Anterior cingulate cortex (tissue), 58 donors: ENCODE results near the gene WEE1.
A peak's percentile ranks its signal among the peaks of the same experiment; 100 is the strongest.
"Not testable (repeated sequence)": the region's sequence is repeated elsewhere in the genome, so short reads cannot be mapped to it uniquely, and the experiment has no call there.

Experiments used
- DNase-seq, 58 donors: peaks; one replicate each; lab custom pipeline; 2025; lab: John Stamatoyannopoulos, UW

The WEE1 gene

GRCh38 chr11:9590717-9591116 is 17.2 kb downstream of the WEE1 start:
- DNase-seq, result no peak

- no peak for DNase-seq
Observed at GRCh38 chr11:9594267-9595046, 21.0 kb downstream of the WEE1 start.

- DNase-seq, result no peak
Observed at GRCh38 chr11:9596926-9597464, 23.5 kb downstream of the WEE1 start.

- no peak for DNase-seq
Observed at GRCh38 chr11:9600166-9600565, 26.7 kb downstream of the WEE1 start.

GRCh38 chr11:9600644-9601036 is 27.2 kb downstream of the WEE1 start:
- no peak for DNase-seq

GRCh38 chr11:9601037-9601875 is 27.8 kb downstream of the WEE1 start:
- peak in 7 of 58 donors; percentile 2 to 26 (median 6) for DNase-seq

- DNase-seq, result no peak
Observed at GRCh38 chr11:9601876-9602199, 28.4 kb downstream of the WEE1 start.

GRCh38 chr11:9603214-9603613 is 29.7 kb downstream of the WEE1 start:
- DNase-seq, result not testable (repeated sequence)

GRCh38 chr11:9604134-9604533 is 30.7 kb downstream of the WEE1 start:
- no peak for DNase-seq

- no peak for DNase-seq
Observed at GRCh38 chr11:9605742-9606141, 32.3 kb downstream of the WEE1 start.

GRCh38 chr11:9606809-9607510 is 33.5 kb downstream of the WEE1 start:
- DNase-seq, result no peak

GRCh38 chr11:9607511-9607899 is 34.0 kb downstream of the WEE1 start:
- no peak for DNase-seq

- DNase-seq, result no peak
Observed at GRCh38 chr11:9609002-9609759, 35.7 kb downstream of the WEE1 start.

- DNase-seq, result no peak
Observed at GRCh38 chr11:9609841-9610240, 36.4 kb downstream of the WEE1 start.

- DNase-seq, result peak in 56 of 58 donors; percentile 48 to 95 (median 82)
Observed at GRCh38 chr11:9613118-9613829, 39.8 kb downstream of the WEE1 start.

- peak in 56 of 58 donors; percentile 23 to 85 (median 71) for DNase-seq
Observed at GRCh38 chr11:9613830-9614762, 40.6 kb downstream of the WEE1 start.

- DNase-seq, result no peak
Observed at GRCh38 chr11:9615031-9615451, 41.6 kb downstream of the WEE1 start.

- no peak for DNase-seq
Observed at GRCh38 chr11:9616042-9616675, 42.7 kb downstream of the WEE1 start.
